Measurements from ENCODE around the gene FAM135A.

DNA sequence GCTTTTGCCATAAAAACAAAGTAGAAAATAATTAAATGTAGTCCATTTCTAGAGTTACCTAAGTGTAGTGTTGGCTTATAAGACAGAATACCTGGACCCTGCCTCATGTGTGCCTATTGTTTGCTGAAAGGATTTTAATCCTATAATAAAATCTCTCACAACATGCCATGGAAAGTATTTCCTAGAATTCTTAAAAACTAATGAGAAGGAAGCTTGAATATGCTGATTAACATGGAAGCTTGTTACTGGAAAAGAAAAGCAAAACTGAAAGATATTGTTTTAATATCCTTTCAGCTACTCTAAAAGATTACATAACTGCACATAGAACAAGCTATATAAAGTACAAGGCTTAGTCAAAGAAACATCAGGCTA lies 18.0 kb upstream of the FAM135A start:
- TF ChIP-seq EP300 (IDR thresholded peaks at IDR 0.05) (no peak), CTCF (IDR thresholded peaks at IDR 0.05) (no peak), POLR2A (IDR thresholded peaks at IDR 0.05) (no peak), POLR2AphosphoS5 (IDR thresholded peaks at IDR 0.05) (no peak)
